PC-3 (cell line): ENCODE data around the gene PDE11A.

ENCODE experiments used
- EZH2 ChIP-seq: fragments of 300-600 bp; sonication (generic); IDR thresholded peaks from one replicate; pipeline ENCODE4 v1.6.1; 2017; ENCODE audit warnings: antibody characterized with exemption, mild to moderate bottlenecking, low read length; ENCODE audit not compliant: unreplicated experiment
- EZH2phosphoT487 ChIP-seq: fragments of 300-600 bp; sonication (generic); IDR thresholded peaks from 2 replicates; pipeline ENCODE4 v1.6.1; 2018; ENCODE audit warnings: mild to moderate bottlenecking, antibody characterized with exemption, low read length, borderline replicate concordance
- TF ChIP-seq, protein P1 (sequence below): fragments of 300-600 bp; sonication (generic); conservative IDR thresholded peaks from 2 replicates; pipeline ENCODE4 v1.5.1; 2017; ENCODE audit warnings: antibody characterized with exemption, low read depth, mild to moderate bottlenecking, low read length

DNA sequence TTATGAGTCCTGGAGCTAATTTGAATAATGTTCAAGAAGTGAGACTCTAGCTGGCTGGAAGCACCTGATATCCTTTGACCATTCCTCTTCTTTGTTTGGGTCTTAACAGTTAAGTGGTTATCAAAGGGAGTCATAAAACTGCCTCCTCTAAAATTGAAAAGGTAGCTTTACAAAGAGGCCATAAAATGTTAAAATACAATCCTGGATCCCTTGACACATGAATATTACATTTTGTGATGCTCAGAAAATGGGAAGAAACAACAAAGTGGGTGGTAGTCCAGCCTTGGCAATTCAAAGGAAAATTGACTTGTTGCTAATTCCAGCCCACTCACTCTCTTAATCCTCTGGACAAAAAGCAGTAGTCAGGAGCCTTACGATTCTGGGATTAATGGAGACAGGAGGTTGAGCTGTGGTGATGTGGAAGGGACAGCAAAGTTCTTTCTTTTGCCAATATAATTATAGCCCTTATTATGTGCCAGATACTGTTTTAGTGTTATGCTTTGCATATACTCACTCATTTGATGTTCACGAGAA lies 339.2 kb downstream of the PDE11A start:
- TF ChIP-seq, protein P1, sequence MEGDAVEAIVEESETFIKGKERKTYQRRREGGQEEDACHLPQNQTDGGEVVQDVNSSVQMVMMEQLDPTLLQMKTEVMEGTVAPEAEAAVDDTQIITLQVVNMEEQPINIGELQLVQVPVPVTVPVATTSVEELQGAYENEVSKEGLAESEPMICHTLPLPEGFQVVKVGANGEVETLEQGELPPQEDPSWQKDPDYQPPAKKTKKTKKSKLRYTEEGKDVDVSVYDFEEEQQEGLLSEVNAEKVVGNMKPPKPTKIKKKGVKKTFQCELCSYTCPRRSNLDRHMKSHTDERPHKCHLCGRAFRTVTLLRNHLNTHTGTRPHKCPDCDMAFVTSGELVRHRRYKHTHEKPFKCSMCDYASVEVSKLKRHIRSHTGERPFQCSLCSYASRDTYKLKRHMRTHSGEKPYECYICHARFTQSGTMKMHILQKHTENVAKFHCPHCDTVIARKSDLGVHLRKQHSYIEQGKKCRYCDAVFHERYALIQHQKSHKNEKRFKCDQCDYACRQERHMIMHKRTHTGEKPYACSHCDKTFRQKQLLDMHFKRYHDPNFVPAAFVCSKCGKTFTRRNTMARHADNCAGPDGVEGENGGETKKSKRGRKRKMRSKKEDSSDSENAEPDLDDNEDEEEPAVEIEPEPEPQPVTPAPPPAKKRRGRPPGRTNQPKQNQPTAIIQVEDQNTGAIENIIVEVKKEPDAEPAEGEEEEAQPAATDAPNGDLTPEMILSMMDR = no peak
- TF ChIP-seq EZH2 (no peak), EZH2phosphoT487 (no peak)
